ENCODE data around the gene DFFB. TPM values are rescaled to one million over a fixed set of nuclear protein-coding genes. Genes with fewer than 3 reads are reported as not detected.
A peak's percentile ranks its signal among the peaks of the same experiment; 100 is the strongest.

DFFB gene
- total and polyA plus RNA-seq, 9 of the 15 experiments (the other 6 are each of a cell fraction or from before 2014, with no cell fraction given): 2.3 to 15.8 (median 11.5) TPM

GRCh38 chr1:3900150-3900968 is 43.1 kb downstream of the DFFB start, which contains the start of gene C1orf174 (continued):
- peak; percentile 96 for TF ChIP-seq DMBX1 (CRISPR knock-in tag; IDR thresholded peaks at IDR 0.05; ENCODE audit: borderline replicate concordance)
- peak; percentile 74; the same call in 1 of the 2 replicates for TF ChIP-seq MTA1 (IDR thresholded peaks at IDR 0.05; ENCODE audit: borderline replicate concordance)
- peak; percentile 50; the same call in 1 of the 2 replicates for TF ChIP-seq E2F3 (CRISPR knock-in tag; IDR thresholded peaks at IDR 0.05)
- no peak for TF ChIP-seq HNRNPH1 (optimal IDR thresholded peaks at IDR 0.05; ENCODE audit: low read depth, low read length)
- no peak for TF ChIP-seq PATZ1 (CRISPR knock-in tag; IDR thresholded peaks at IDR 0.05; ENCODE audit: borderline replicate concordance)
- peak; percentile 53; the same call in 1 of the 2 replicates for TF ChIP-seq OTX1 (CRISPR knock-in tag; IDR thresholded peaks at IDR 0.05)
- TF ChIP-seq KLF10 (CRISPR knock-in tag; IDR thresholded peaks at IDR 0.05): no peak
- TF ChIP-seq CHD2 (IDR thresholded peaks at IDR 0.05; ENCODE audit: low read depth, low read length): peak; percentile 32; the same call in 1 of the 2 replicates
- TF ChIP-seq ELF4 (CRISPR knock-in tag; IDR thresholded peaks at IDR 0.05): no peak
- TF ChIP-seq HDAC8 (tag; IDR thresholded peaks at IDR 0.05): peak; percentile 92
- peak; percentile 70; the same call in 1 of the 2 replicates for TF ChIP-seq TCFL5 (CRISPR knock-in tag; conservative IDR thresholded peaks at IDR 0.05)
- TF ChIP-seq MCM5 (IDR thresholded peaks at IDR 0.05; ENCODE audit: low read depth): no peak
- TF ChIP-seq SRSF7 (optimal IDR thresholded peaks at IDR 0.05; ENCODE audit: low read depth, low read length): no peak
- peak in 1 of 2 experiments; percentile 95 for TF ChIP-seq NCOA2 (IDR thresholded peaks at IDR 0.05; ENCODE audit: partially characterized antibody in 2 of 2)
- TF ChIP-seq NFIC (IDR thresholded peaks at IDR 0.05): peak; percentile 44
- TF ChIP-seq CREB1 (IDR thresholded peaks at IDR 0.05): peak; percentile 83
- peak; percentile 75; the same call in 1 of the 2 replicates for TF ChIP-seq CREB1 (CRISPR knock-in tag; IDR thresholded peaks at IDR 0.05)
- TF ChIP-seq ZSCAN29 (IDR thresholded peaks at IDR 0.05): no peak; the same call in 1 of the 2 replicates
- TF ChIP-seq PHB2 (IDR thresholded peaks at IDR 0.05; ENCODE audit: low read depth): no peak
- TF ChIP-seq MEIS2 (IDR thresholded peaks at IDR 0.05; ENCODE audit: partially characterized antibody): no peak
- no peak for TF ChIP-seq CREBBP (IDR thresholded peaks at IDR 0.05; ENCODE audit: low read depth, low read length)
- TF ChIP-seq, protein P1, sequence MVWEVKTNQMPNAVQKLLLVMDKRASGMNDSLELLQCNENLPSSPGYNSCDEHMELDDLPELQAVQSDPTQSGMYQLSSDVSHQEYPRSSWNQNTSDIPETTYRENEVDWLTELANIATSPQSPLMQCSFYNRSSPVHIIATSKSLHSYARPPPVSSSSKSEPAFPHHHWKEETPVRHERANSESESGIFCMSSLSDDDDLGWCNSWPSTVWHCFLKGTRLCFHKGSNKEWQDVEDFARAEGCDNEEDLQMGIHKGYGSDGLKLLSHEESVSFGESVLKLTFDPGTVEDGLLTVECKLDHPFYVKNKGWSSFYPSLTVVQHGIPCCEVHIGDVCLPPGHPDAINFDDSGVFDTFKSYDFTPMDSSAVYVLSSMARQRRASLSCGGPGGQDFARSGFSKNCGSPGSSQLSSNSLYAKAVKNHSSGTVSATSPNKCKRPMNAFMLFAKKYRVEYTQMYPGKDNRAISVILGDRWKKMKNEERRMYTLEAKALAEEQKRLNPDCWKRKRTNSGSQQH (CRISPR knock-in tag; IDR thresholded peaks at IDR 0.05): no peak
- TF ChIP-seq RFX5 (IDR thresholded peaks at IDR 0.05; ENCODE audit: low read depth, low read length): peak; percentile 45; the same call in 1 of the 2 replicates
- peak; percentile 82 for TF ChIP-seq TBP (optimal IDR thresholded peaks at IDR 0.05; ENCODE audit: low read depth, low read length)
- no peak for TF ChIP-seq ZNF146 (CRISPR knock-in tag; IDR thresholded peaks at IDR 0.05; ENCODE audit: unreplicated experiment)
- peak; percentile 87 for TF ChIP-seq DIDO1 (tag; IDR thresholded peaks at IDR 0.05; ENCODE audit: low read depth)
- no peak for TF ChIP-seq ZC3H4 (CRISPR knock-in tag; IDR thresholded peaks at IDR 0.05; ENCODE audit: borderline replicate concordance)
- TF ChIP-seq BHLHE40 (IDR thresholded peaks at IDR 0.05; ENCODE audit: low read length): no peak; the same call in 1 of the 2 replicates
- peak; percentile 32; the same call in 1 of the 2 replicates for TF ChIP-seq ZKSCAN1 (IDR thresholded peaks at IDR 0.05; ENCODE audit: low read depth, low read length)

All from K562 (cell line).